Measurements from ENCODE around the gene ARL11.

Gene ARL11

GRCh38 chr13:49657241-49657641 lies 28.9 kb downstream of the ARL11 start:
- H2BK5ac ChIP-seq (ENCODE audit: low read length) = no peak overlapping the region
- no peaks in the 10 kb centered on the region for H3K79me1 ChIP-seq (ENCODE audit: low read length)
- H3K56ac ChIP-seq (ENCODE audit: low read length) = no peak overlapping the region
- WGBS (ENCODE audit: extremely low coverage, insufficient coverage, low lambda C conversion rate) = no CpG with 5 or more reads among the region's 9 CpGs
- H3K4me2 ChIP-seq (ENCODE audit: low read length) = no peak overlapping the region
- H3K18ac ChIP-seq (ENCODE audit: low read length) = no peak overlapping the region
- no peak overlapping the region for H3K4ac ChIP-seq (ENCODE audit: low read depth, low read length)
- no peak overlapping the region for H2BK15ac ChIP-seq (replicated peaks; ENCODE audit: low read depth)
- no peak for DNase-seq
- no peaks in the 10 kb centered on the region for H3K79me2 ChIP-seq (ENCODE audit: control insufficient read depth, insufficient read depth, low read length)
- H3K4me3 ChIP-seq (ENCODE audit: low read length) = no peak overlapping the region
- no peaks in the 10 kb centered on the region for H3K4me1 ChIP-seq (ENCODE audit: control insufficient read depth, low read depth, low read length)
- H2AK5ac ChIP-seq (ENCODE audit: low read length) = no peak overlapping the region
- peaks cover 1% of the 10 kb centered on the region for H3K36me3 ChIP-seq (ENCODE audit: control insufficient read depth, insufficient read depth, low read length)
- no peak overlapping the region for H3K9ac ChIP-seq (ENCODE audit: low read length)
- H4K8ac ChIP-seq (ENCODE audit: low read depth, low read length) = no peak overlapping the region
- H2BK120ac ChIP-seq (ENCODE audit: low read depth, low read length) = no peak overlapping the region
- H4K5ac ChIP-seq (ENCODE audit: low read length) = no peak overlapping the region
- no peak overlapping the region for H3K23ac ChIP-seq (ENCODE audit: low read length)
- no peaks in the 10 kb centered on the region for H3K27me3 ChIP-seq (ENCODE audit: insufficient read depth, low read length, poor library complexity)
- H3K27ac ChIP-seq (ENCODE audit: low read depth, low read length) = no peak overlapping the region

GRCh38 chr13:49664606-49665005 lies 36.3 kb downstream of the ARL11 start:
- Histone ChIP-seq H3K18ac (ENCODE audit: low read length) (no peak overlapping the region), H3K27ac (ENCODE audit: low read depth, low read length) (no peak overlapping the region), H2BK15ac (replicated peaks; ENCODE audit: low read depth) (no peak overlapping the region), H3K56ac (ENCODE audit: low read length) (no peak overlapping the region), H4K5ac (ENCODE audit: low read length) (no peak overlapping the region), H2BK120ac (ENCODE audit: low read depth, low read length) (no peak overlapping the region), H3K4me3 (ENCODE audit: low read length) (no peak overlapping the region), H3K79me2 (ENCODE audit: control insufficient read depth, insufficient read depth, low read length) (no peaks in the 10 kb centered on the region), H3K4me1 (ENCODE audit: control insufficient read depth, low read depth, low read length) (no peaks in the 10 kb centered on the region), H2AK5ac (ENCODE audit: low read length) (no peak overlapping the region), H3K79me1 (ENCODE audit: low read length) (no peaks in the 10 kb centered on the region), H3K27me3 (ENCODE audit: insufficient read depth, low read length, poor library complexity) (no peaks in the 10 kb centered on the region), H2BK5ac (ENCODE audit: low read length) (no peak overlapping the region), H3K36me3 (ENCODE audit: control insufficient read depth, insufficient read depth, low read length) (no peaks in the 10 kb centered on the region), H3K9ac (ENCODE audit: low read length) (no peak overlapping the region), H4K8ac (ENCODE audit: low read depth, low read length) (no peak overlapping the region), H3K4me2 (ENCODE audit: low read length) (no peak overlapping the region), H3K23ac (ENCODE audit: low read length) (no peak overlapping the region), H3K4ac (ENCODE audit: low read depth, low read length) (no peak overlapping the region)
- DNase-seq = peak; percentile 83
- WGBS (ENCODE audit: extremely low coverage, insufficient coverage, low lambda C conversion rate) = no CpG with 5 or more reads among the region's 4 CpGs

GRCh38 chr13:49667773-49668172 lies 39.5 kb downstream of the ARL11 start:
- no peak overlapping the region for H2BK5ac ChIP-seq (ENCODE audit: low read length)
- H3K4me2 ChIP-seq (ENCODE audit: low read length) = no peak overlapping the region
- H3K9ac ChIP-seq (ENCODE audit: low read length) = no peak overlapping the region
- no peaks in the 10 kb centered on the region for H3K36me3 ChIP-seq (ENCODE audit: control insufficient read depth, insufficient read depth, low read length)
- H2BK15ac ChIP-seq (replicated peaks; ENCODE audit: low read depth) = no peak overlapping the region
- no peak for DNase-seq
- no peaks in the 10 kb centered on the region for H3K27me3 ChIP-seq (ENCODE audit: insufficient read depth, low read length, poor library complexity)
- no peak overlapping the region for H3K56ac ChIP-seq (ENCODE audit: low read length)
- no peak overlapping the region for H3K27ac ChIP-seq (ENCODE audit: low read depth, low read length)
- H3K4ac ChIP-seq (ENCODE audit: low read depth, low read length) = no peak overlapping the region
- no peak overlapping the region for H2AK5ac ChIP-seq (ENCODE audit: low read length)
- no CpG with 5 or more reads among the region's 2 CpGs for WGBS (ENCODE audit: extremely low coverage, insufficient coverage, low lambda C conversion rate)
- no peak overlapping the region for H4K8ac ChIP-seq (ENCODE audit: low read depth, low read length)
- no peak overlapping the region for H3K23ac ChIP-seq (ENCODE audit: low read length)
- H2BK120ac ChIP-seq (ENCODE audit: low read depth, low read length) = no peak overlapping the region
- H3K18ac ChIP-seq (ENCODE audit: low read length) = no peak overlapping the region
- no peak overlapping the region for H3K4me3 ChIP-seq (ENCODE audit: low read length)
- no peak overlapping the region for H4K5ac ChIP-seq (ENCODE audit: low read length)
- peaks cover 2% of the 10 kb centered on the region for H3K79me1 ChIP-seq (ENCODE audit: low read length)
- H3K79me2 ChIP-seq (ENCODE audit: control insufficient read depth, insufficient read depth, low read length) = peaks cover 2% of the 10 kb centered on the region
- H3K4me1 ChIP-seq (ENCODE audit: control insufficient read depth, low read depth, low read length) = no peaks in the 10 kb centered on the region

- no peak overlapping the region for H3K4ac ChIP-seq (ENCODE audit: low read depth, low read length)
- DNase-seq = peak; percentile 85
- no peak overlapping the region for H3K4me2 ChIP-seq (ENCODE audit: low read length)
- no peak overlapping the region for H3K9ac ChIP-seq (ENCODE audit: low read length)
- peaks cover 2% of the 10 kb centered on the region for H3K79me1 ChIP-seq (ENCODE audit: low read length)
- H3K27me3 ChIP-seq (ENCODE audit: insufficient read depth, low read length, poor library complexity) = no peaks in the 10 kb centered on the region
- peaks cover 4% of the 10 kb centered on the region for H3K79me2 ChIP-seq (ENCODE audit: control insufficient read depth, insufficient read depth, low read length)
- H2BK15ac ChIP-seq (replicated peaks; ENCODE audit: low read depth) = no peak overlapping the region
- no peak overlapping the region for H3K18ac ChIP-seq (ENCODE audit: low read length)
- no peak overlapping the region for H3K23ac ChIP-seq (ENCODE audit: low read length)
- no peak overlapping the region for H3K56ac ChIP-seq (ENCODE audit: low read length)
- H4K5ac ChIP-seq (ENCODE audit: low read length) = no peak overlapping the region
- H3K27ac ChIP-seq (ENCODE audit: low read depth, low read length) = no peak overlapping the region
- no CpG with 5 or more reads among the region's 5 CpGs for WGBS (ENCODE audit: extremely low coverage, insufficient coverage, low lambda C conversion rate)
- no peak overlapping the region for H2BK120ac ChIP-seq (ENCODE audit: low read depth, low read length)
- no peak overlapping the region for H4K8ac ChIP-seq (ENCODE audit: low read depth, low read length)
- H2AK5ac ChIP-seq (ENCODE audit: low read length) = no peak overlapping the region
- H3K4me1 ChIP-seq (ENCODE audit: control insufficient read depth, low read depth, low read length) = no peaks in the 10 kb centered on the region
- no peaks in the 10 kb centered on the region for H3K36me3 ChIP-seq (ENCODE audit: control insufficient read depth, insufficient read depth, low read length)
- no peak overlapping the region for H2BK5ac ChIP-seq (ENCODE audit: low read length)
- no peak overlapping the region for H3K4me3 ChIP-seq (ENCODE audit: low read length)
Measured at GRCh38 chr13:49669735-49670309, 41.5 kb downstream of the ARL11 start.

GRCh38 chr13:49670828-49671227 lies 42.5 kb downstream of the ARL11 start:
- no peak overlapping the region for H3K4me3 ChIP-seq (ENCODE audit: low read length)
- no peak overlapping the region for H3K9ac ChIP-seq (ENCODE audit: low read length)
- H3K27me3 ChIP-seq (ENCODE audit: insufficient read depth, low read length, poor library complexity) = no peaks in the 10 kb centered on the region
- no CpG with 5 or more reads among the region's 5 CpGs for WGBS (ENCODE audit: extremely low coverage, insufficient coverage, low lambda C conversion rate)
- H2BK120ac ChIP-seq (ENCODE audit: low read depth, low read length) = no peak overlapping the region
- H3K36me3 ChIP-seq (ENCODE audit: control insufficient read depth, insufficient read depth, low read length) = peaks cover 2% of the 10 kb centered on the region
- H3K27ac ChIP-seq (ENCODE audit: low read depth, low read length) = no peak overlapping the region
- DNase-seq = no peak
- H2BK15ac ChIP-seq (replicated peaks; ENCODE audit: low read depth) = no peak overlapping the region
- H2AK5ac ChIP-seq (ENCODE audit: low read length) = no peak overlapping the region
- peaks cover 9% of the 10 kb centered on the region for H3K79me2 ChIP-seq (ENCODE audit: control insufficient read depth, insufficient read depth, low read length)
- no peak overlapping the region for H3K56ac ChIP-seq (ENCODE audit: low read length)
- peaks cover 5% of the 10 kb centered on the region for H3K79me1 ChIP-seq (ENCODE audit: low read length)
- H4K8ac ChIP-seq (ENCODE audit: low read depth, low read length) = no peak overlapping the region
- H3K4ac ChIP-seq (ENCODE audit: low read depth, low read length) = no peak overlapping the region
- no peak overlapping the region for H4K5ac ChIP-seq (ENCODE audit: low read length)
- H3K4me2 ChIP-seq (ENCODE audit: low read length) = no peak overlapping the region
- no peak overlapping the region for H3K23ac ChIP-seq (ENCODE audit: low read length)
- no peaks in the 10 kb centered on the region for H3K4me1 ChIP-seq (ENCODE audit: control insufficient read depth, low read depth, low read length)
- no peak overlapping the region for H3K18ac ChIP-seq (ENCODE audit: low read length)
- no peak overlapping the region for H2BK5ac ChIP-seq (ENCODE audit: low read length)

All from mesendoderm (in vitro differentiated cells).